ENCODE measurements around the gene SYNE1.
A peak's percentile ranks its signal among the peaks of the same experiment; 100 is the strongest.

SYNE1 gene

DNA sequence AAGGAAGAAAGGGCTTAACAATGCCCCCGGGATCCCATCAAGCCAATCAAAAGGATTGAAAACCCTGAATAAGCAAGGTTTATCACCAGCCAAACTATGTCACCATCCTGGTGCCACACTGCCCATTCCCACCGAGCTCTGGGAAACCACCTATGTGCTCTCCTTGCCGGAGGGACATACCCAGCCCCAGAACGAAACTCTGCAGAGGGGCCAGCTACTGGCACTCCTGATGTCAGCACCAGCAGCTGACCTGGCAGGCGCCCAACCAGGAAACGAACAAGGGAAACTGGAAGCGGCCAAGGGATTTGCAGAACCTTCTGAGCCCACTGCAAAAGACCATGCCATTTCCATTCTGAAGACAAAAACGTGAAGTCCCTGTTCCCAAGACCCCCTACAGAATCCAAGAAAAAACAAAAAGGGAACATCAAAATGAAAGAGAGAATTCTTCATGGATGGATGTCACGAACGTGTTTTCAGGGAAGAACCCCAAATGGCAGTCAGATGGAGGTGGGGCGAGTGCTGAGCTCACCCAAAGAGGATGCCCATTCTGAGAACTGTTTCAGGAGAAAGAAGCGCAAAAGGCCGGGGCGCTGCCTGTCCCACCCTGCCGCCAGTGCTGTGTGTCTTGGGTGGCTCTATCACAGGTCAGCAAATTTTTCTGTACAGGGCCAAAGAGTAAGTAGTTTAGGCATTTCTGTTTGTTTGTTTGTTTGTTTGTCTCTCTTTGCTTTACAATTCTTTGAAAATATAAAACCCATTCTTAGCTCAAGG, 524.5 kb downstream of the SYNE1 start:
- Histone ChIP-seq H3K4me3 (ENCODE audit: low read length in 2 of 2) (no peak overlapping the region), H3K36me3 (ENCODE audit: control insufficient read depth in 2 of 2, insufficient read depth in 2 of 2, low read length in 2 of 2) (no peaks in the 10 kb centered on the region), H3K4me1 (ENCODE audit: control insufficient read depth in 2 of 2, insufficient read depth in 2 of 2, low read length in 2 of 2) (no peaks in the 10 kb centered on the region), H3K9ac (ENCODE audit: low read depth in 1 of 2, low read length in 2 of 2) (no peak overlapping the region), H3K27me3 (ENCODE audit: control insufficient read depth in 2 of 2, insufficient read depth in 2 of 2, low read length in 2 of 2) (no peaks in the 10 kb centered on the region), H3K9me3 (ENCODE audit: control insufficient read depth in 2 of 2, low read length in 2 of 2) (no peaks in the 10 kb centered on the region), H3K27ac (ENCODE audit: low read depth in 2 of 2, low read length in 2 of 2) (peak overlapping the region in 1 of 2 donors; percentile 3)

DNA sequence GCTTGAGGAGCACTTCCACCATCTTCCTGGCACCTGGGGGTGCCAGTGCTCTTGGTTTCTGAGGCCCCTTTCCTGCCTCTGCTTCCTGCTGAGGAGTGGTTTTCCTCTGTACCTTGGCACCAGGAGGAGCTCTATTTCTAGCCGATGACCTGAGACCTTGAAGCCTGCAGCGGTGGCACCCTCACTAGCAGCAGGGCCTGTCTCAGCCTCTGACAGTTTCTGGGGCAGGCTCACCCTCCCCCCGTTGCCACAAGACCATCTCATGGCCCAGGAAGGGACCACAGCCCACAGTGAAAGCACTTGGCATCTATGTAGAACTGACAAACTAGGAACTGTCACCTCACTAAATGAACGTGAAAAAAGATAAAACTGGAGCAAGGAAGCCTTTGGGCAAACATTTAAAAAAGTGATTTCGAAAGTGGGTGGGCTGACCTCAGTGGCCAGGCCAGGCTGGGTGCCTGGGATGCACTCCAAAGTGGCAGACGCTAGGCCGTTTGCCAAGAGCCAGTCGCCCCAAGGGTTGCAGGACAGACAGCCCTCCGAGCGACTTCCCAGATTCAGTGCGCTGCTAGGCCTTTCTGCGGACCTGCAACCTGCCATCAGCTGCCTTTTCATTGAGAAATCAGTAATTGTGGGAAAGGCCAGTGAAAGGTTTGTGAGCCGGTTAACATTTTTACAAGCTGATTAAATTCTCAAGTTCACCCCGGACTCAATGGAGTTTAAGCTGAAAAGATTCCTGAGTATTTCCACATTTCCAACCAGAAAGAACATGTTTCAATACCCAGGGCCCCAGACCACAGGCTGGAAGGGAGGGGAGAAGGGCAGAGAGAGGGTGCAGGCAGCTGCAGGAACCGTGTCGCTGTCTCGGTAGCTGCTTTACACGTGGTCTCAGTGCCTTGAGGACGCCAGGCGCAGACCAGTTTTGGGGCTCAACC, 526.0 kb downstream of the SYNE1 start:
- no peaks in the 10 kb centered on the region for H3K4me1 ChIP-seq (ENCODE audit: control insufficient read depth in 2 of 2, insufficient read depth in 2 of 2, low read length in 2 of 2)
- H3K36me3 ChIP-seq (ENCODE audit: control insufficient read depth in 2 of 2, insufficient read depth in 2 of 2, low read length in 2 of 2): no peaks in the 10 kb centered on the region
- H3K27me3 ChIP-seq (ENCODE audit: control insufficient read depth in 2 of 2, insufficient read depth in 2 of 2, low read length in 2 of 2): no peaks in the 10 kb centered on the region
- no peak overlapping the region for H3K9ac ChIP-seq (ENCODE audit: low read depth in 1 of 2, low read length in 2 of 2)
- no peaks in the 10 kb centered on the region for H3K9me3 ChIP-seq (ENCODE audit: control insufficient read depth in 2 of 2, low read length in 2 of 2)
- H3K4me3 ChIP-seq (ENCODE audit: low read length in 2 of 2): no peak overlapping the region
- no peak overlapping the region for H3K27ac ChIP-seq (ENCODE audit: low read depth in 2 of 2, low read length in 2 of 2)

DNA sequence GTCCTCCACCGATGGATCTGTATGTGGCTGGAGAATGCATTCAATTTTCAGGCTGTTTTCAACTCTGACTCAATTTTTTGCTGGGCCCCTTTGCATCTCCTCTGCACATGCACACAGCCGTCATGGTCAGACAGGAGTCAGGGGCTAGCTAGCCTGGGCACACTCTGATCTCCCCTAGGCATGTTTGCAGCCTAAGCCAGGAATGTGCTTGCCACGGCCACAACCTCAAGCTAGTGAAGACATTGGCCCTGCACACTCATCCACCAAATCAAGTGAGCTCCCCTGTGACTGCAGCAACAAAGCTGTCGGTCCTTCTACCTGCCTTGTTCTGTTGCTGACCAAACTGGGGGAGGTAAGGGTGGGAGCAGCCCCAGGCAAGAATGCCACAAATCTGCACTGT, 529.2 kb downstream of the SYNE1 start:
- no peaks in the 10 kb centered on the region for H3K9me3 ChIP-seq (ENCODE audit: control insufficient read depth in 2 of 2, low read length in 2 of 2)
- H3K4me1 ChIP-seq (ENCODE audit: control insufficient read depth in 2 of 2, insufficient read depth in 2 of 2, low read length in 2 of 2): no peaks in the 10 kb centered on the region
- H3K27me3 ChIP-seq (ENCODE audit: control insufficient read depth in 2 of 2, insufficient read depth in 2 of 2, low read length in 2 of 2): no peaks in the 10 kb centered on the region
- no peak overlapping the region for H3K4me3 ChIP-seq (ENCODE audit: low read length in 2 of 2)
- no peaks in the 10 kb centered on the region for H3K36me3 ChIP-seq (ENCODE audit: control insufficient read depth in 2 of 2, insufficient read depth in 2 of 2, low read length in 2 of 2)
- H3K27ac ChIP-seq (ENCODE audit: low read depth in 2 of 2, low read length in 2 of 2): no peak overlapping the region
- H3K9ac ChIP-seq (ENCODE audit: low read depth in 1 of 2, low read length in 2 of 2): no peak overlapping the region

DNA sequence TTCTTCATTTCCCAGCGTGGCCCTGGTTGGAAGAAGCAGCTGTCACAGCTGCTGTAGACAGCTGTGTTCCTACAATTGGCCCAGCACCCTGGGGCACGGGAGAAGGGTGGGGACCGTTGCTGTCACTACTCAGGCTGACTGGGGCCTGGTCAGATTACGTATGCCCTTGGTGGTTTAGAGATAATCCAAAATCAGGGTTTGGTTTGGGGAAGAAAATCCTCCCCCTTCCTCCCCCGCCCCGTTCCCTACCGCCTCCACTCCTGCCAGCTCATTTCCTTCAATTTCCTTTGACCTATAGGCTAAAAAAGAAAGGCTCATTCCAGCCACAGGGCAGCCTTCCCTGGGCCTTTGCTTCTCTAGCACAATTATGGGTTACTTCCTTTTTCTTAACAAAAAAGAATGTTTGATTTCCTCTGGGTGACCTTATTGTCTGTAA, 537.0 kb downstream of the SYNE1 start:
- no peak overlapping the region for H3K9ac ChIP-seq (ENCODE audit: low read depth in 1 of 2, low read length in 2 of 2)
- no peaks in the 10 kb centered on the region for H3K36me3 ChIP-seq (ENCODE audit: control insufficient read depth in 2 of 2, insufficient read depth in 2 of 2, low read length in 2 of 2)
- no peaks in the 10 kb centered on the region for H3K4me1 ChIP-seq (ENCODE audit: control insufficient read depth in 2 of 2, insufficient read depth in 2 of 2, low read length in 2 of 2)
- no peak overlapping the region for H3K27ac ChIP-seq (ENCODE audit: low read depth in 2 of 2, low read length in 2 of 2)
- no peak overlapping the region for H3K4me3 ChIP-seq (ENCODE audit: low read length in 2 of 2)
- H3K27me3 ChIP-seq (ENCODE audit: control insufficient read depth in 2 of 2, insufficient read depth in 2 of 2, low read length in 2 of 2): no peaks in the 10 kb centered on the region
- no peaks in the 10 kb centered on the region for H3K9me3 ChIP-seq (ENCODE audit: control insufficient read depth in 2 of 2, low read length in 2 of 2)

DNA sequence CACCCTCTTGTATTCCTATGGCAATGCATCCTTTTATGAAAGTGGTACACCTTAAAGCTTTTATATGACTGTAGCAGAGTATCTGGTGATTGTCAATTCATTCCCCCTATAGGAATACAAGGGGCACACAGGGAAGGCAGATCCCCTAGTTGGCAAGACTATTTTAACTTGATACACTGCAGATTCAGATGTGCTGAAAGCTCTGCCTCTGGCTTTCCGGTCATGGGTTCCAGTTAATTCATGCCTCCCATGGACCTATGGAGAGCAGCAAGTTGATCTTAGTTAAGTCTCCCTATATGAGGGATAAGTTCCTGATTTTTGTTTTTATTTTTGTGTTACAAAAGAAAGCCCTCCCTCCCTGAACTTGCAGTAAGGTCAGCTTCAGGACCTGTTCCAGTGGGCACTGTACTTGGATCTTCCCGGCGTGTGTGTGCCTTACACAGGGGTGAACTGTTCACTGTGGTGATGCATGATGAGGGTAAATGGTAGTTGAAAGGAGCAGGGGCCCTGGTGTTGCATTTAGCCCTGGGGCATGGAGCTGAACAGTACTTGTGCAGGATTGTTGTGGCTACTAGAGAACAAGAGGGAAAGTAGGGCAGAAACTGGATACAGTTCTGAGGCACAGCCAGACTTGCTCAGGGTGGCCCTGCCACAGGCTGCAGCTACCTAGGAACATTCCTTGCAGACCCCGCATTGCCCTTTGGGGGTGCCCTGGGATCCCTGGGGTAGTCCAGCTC, 537.5 kb downstream of the SYNE1 start:
- Histone ChIP-seq H3K4me1 (ENCODE audit: control insufficient read depth in 2 of 2, insufficient read depth in 2 of 2, low read length in 2 of 2) (no peaks in the 10 kb centered on the region), H3K9me3 (ENCODE audit: control insufficient read depth in 2 of 2, low read length in 2 of 2) (no peaks in the 10 kb centered on the region), H3K4me3 (ENCODE audit: low read length in 2 of 2) (no peak overlapping the region), H3K27me3 (ENCODE audit: control insufficient read depth in 2 of 2, insufficient read depth in 2 of 2, low read length in 2 of 2) (no peaks in the 10 kb centered on the region), H3K9ac (ENCODE audit: low read depth in 1 of 2, low read length in 2 of 2) (no peak overlapping the region), H3K27ac (ENCODE audit: low read depth in 2 of 2, low read length in 2 of 2) (no peak overlapping the region), H3K36me3 (ENCODE audit: control insufficient read depth in 2 of 2, insufficient read depth in 2 of 2, low read length in 2 of 2) (no peaks in the 10 kb centered on the region)

DNA sequence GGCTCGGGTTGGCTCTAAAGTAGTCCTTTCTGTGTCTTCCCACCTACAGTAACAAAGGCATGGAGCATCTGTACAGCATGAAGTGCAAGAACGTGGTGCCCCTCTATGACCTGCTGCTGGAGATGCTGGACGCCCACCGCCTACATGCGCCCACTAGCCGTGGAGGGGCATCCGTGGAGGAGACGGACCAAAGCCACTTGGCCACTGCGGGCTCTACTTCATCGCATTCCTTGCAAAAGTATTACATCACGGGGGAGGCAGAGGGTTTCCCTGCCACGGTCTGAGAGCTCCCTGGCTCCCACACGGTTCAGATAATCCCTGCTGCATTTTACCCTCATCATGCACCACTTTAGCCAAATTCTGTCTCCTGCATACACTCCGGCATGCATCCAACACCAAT, 538.5 kb downstream of the SYNE1 start:
- Histone ChIP-seq H3K9ac (ENCODE audit: low read depth in 1 of 2, low read length in 2 of 2) (no peak overlapping the region), H3K27ac (ENCODE audit: low read depth in 2 of 2, low read length in 2 of 2) (no peak overlapping the region), H3K4me1 (ENCODE audit: control insufficient read depth in 2 of 2, insufficient read depth in 2 of 2, low read length in 2 of 2) (no peaks in the 10 kb centered on the region), H3K27me3 (ENCODE audit: control insufficient read depth in 2 of 2, insufficient read depth in 2 of 2, low read length in 2 of 2) (no peaks in the 10 kb centered on the region), H3K36me3 (ENCODE audit: control insufficient read depth in 2 of 2, insufficient read depth in 2 of 2, low read length in 2 of 2) (no peaks in the 10 kb centered on the region), H3K9me3 (ENCODE audit: control insufficient read depth in 2 of 2, low read length in 2 of 2) (no peaks in the 10 kb centered on the region), H3K4me3 (ENCODE audit: low read length in 2 of 2) (no peak overlapping the region)

DNA sequence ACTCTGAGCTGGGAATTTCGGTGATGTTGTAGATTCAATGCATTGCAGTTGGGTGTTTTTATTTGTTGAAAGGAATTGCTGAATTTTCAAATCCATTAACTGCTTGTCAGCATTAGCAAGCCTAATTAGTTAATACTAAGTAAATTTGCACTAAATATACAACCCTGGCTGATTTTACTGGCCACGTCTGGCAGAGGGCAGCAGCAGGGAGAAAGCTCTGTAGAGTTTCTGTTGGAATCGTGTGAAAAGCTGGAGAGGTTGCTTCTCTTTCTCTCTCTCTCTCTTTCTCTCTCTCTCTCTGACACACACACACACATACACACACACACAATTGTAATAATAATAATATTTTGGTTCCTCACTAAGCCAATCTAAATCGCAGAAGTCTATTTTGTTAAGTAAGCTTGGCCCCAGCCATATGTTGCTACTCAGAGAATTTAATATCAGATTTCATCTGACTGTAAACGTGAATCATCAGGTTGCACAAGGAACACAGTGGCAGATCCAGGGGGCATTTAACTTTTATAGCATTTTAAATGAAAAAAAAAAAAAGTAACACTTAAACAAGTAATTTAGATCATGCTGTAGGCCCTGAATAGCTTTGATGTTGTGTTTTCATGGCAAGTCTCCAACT, 540.2 kb downstream of the SYNE1 start:
- no peak overlapping the region for H3K9ac ChIP-seq (ENCODE audit: low read depth in 1 of 2, low read length in 2 of 2)
- H3K4me1 ChIP-seq (ENCODE audit: control insufficient read depth in 2 of 2, insufficient read depth in 2 of 2, low read length in 2 of 2): no peaks in the 10 kb centered on the region
- no peaks in the 10 kb centered on the region for H3K36me3 ChIP-seq (ENCODE audit: control insufficient read depth in 2 of 2, insufficient read depth in 2 of 2, low read length in 2 of 2)
- no peaks in the 10 kb centered on the region for H3K27me3 ChIP-seq (ENCODE audit: control insufficient read depth in 2 of 2, insufficient read depth in 2 of 2, low read length in 2 of 2)
- H3K9me3 ChIP-seq (ENCODE audit: control insufficient read depth in 2 of 2, low read length in 2 of 2): no peaks in the 10 kb centered on the region
- H3K4me3 ChIP-seq (ENCODE audit: low read length in 2 of 2): no peak overlapping the region
- no peak overlapping the region for H3K27ac ChIP-seq (ENCODE audit: low read depth in 2 of 2, low read length in 2 of 2)

DNA sequence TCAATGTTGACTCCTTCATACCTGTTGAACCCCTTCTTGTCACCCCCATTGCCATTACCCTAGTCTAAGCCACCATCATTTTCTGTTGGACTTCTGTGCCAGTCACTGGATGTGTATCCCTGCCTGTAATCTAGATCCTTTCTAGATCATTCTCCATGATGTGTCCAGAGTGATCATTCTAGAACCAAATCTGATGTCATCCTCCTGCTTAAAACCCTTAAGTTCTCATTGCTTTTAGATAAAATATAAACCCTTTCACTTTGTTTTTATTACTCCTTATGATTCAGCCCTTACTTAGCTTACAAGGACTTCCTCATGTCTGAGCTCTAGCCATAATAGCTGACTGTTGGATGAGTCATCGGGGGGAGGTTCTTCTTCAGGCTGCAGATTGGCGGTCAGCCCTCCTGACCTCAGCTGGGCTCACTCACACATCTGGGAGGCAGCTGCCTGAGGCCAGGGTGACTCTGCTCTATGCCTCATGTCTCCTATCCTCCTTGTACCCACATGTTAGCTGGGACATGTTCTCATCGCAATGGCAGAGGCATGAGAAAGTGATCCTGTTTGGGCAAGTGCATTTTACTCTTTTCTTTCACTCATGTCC, 542.1 kb downstream of the SYNE1 start:
- no peaks in the 10 kb centered on the region for H3K4me1 ChIP-seq (ENCODE audit: control insufficient read depth in 2 of 2, insufficient read depth in 2 of 2, low read length in 2 of 2)
- H3K9ac ChIP-seq (ENCODE audit: low read depth in 1 of 2, low read length in 2 of 2): no peak overlapping the region
- no peaks in the 10 kb centered on the region for H3K27me3 ChIP-seq (ENCODE audit: control insufficient read depth in 2 of 2, insufficient read depth in 2 of 2, low read length in 2 of 2)
- H3K36me3 ChIP-seq (ENCODE audit: control insufficient read depth in 2 of 2, insufficient read depth in 2 of 2, low read length in 2 of 2): no peaks in the 10 kb centered on the region
- no peak overlapping the region for H3K27ac ChIP-seq (ENCODE audit: low read depth in 2 of 2, low read length in 2 of 2)
- H3K9me3 ChIP-seq (ENCODE audit: control insufficient read depth in 2 of 2, low read length in 2 of 2): no peaks in the 10 kb centered on the region
- no peak overlapping the region for H3K4me3 ChIP-seq (ENCODE audit: low read length in 2 of 2)

DNA sequence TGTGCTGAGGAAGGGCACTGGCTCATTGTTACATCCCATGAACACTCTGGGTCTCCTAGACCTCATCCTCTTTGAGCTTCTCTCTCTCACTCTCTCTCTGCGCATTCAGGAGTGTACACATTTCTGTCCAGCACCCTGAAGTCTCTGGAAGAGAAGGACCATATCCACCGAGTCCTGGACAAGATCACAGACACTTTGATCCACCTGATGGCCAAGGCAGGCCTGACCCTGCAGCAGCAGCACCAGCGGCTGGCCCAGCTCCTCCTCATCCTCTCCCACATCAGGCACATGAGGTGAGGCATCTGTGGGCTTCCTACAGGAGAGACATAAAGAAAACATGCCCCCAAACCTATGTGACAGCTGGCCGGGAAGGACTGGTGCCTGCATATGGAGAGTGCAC, 542.9 kb downstream of the SYNE1 start:
- H3K4me1 ChIP-seq (ENCODE audit: control insufficient read depth in 2 of 2, insufficient read depth in 2 of 2, low read length in 2 of 2): no peaks in the 10 kb centered on the region
- no peak overlapping the region for H3K27ac ChIP-seq (ENCODE audit: low read depth in 2 of 2, low read length in 2 of 2)
- no peak overlapping the region for H3K4me3 ChIP-seq (ENCODE audit: low read length in 2 of 2)
- no peaks in the 10 kb centered on the region for H3K36me3 ChIP-seq (ENCODE audit: control insufficient read depth in 2 of 2, insufficient read depth in 2 of 2, low read length in 2 of 2)
- H3K9ac ChIP-seq (ENCODE audit: low read depth in 1 of 2, low read length in 2 of 2): no peak overlapping the region
- no peaks in the 10 kb centered on the region for H3K9me3 ChIP-seq (ENCODE audit: control insufficient read depth in 2 of 2, low read length in 2 of 2)
- H3K27me3 ChIP-seq (ENCODE audit: control insufficient read depth in 2 of 2, insufficient read depth in 2 of 2, low read length in 2 of 2): no peaks in the 10 kb centered on the region
